GM23338 (cell line): Measurements from ENCODE around the gene HSD17B2. TPM values are rescaled to one million over a fixed set of nuclear protein-coding genes. Genes with fewer than 3 reads are reported as not detected.

ENCODE experiments used
- ATAC-seq: fragments of 200-7000 bp; cut with Tn5 transposase; 3 replicates; pipeline ENCODE4 v1.9.1; 2020
- DNase-seq: peaks from one replicate; pipeline ENCODE4 v3.0.0-alpha.2; 2015; ENCODE audit warnings: low spot score
- H2AFZ ChIP-seq: fragments of 200-600 bp; sonication (generic); 2 replicates; pipeline ENCODE4 v1.8.0; 2016; ENCODE audit warnings: antibody characterized with exemption, mild to moderate bottlenecking, moderate library complexity
- H3F3A ChIP-seq: fragments of 200-600 bp; sonication (generic); replicated peaks from 2 replicates; pipeline ENCODE4 v1.8.0; 2017; ENCODE audit warnings: antibody characterized with exemption, mixed run types, low read depth
- H3K27ac ChIP-seq: fragments of 200-600 bp; sonication (generic); 2 replicates; pipeline ENCODE4 v1.6.1; 2016; ENCODE audit warnings: low read depth
- H3K27me3 ChIP-seq: fragments of 200-600 bp; sonication (generic); 2 replicates; pipeline ENCODE4 v1.8.0; 2016; ENCODE audit warnings: mild to moderate bottlenecking, mixed run types, moderate library complexity; ENCODE audit not compliant: insufficient read depth
- H3K36me3 ChIP-seq: fragments of 200-600 bp; sonication (generic); 2 replicates; pipeline ENCODE4 v1.8.0; 2016; ENCODE audit warnings: mild to moderate bottlenecking; ENCODE audit not compliant: insufficient read depth
- H3K4me1 ChIP-seq: fragments of 200-600 bp; sonication (generic); 2 replicates; pipeline ENCODE4 v1.8.0; 2016; ENCODE audit warnings: mild to moderate bottlenecking, moderate library complexity; ENCODE audit not compliant: insufficient read depth
- H3K4me2 ChIP-seq: fragments of 200-600 bp; sonication (generic); 2 replicates; pipeline ENCODE4 v1.7.1; 2017; ENCODE audit warnings: mixed run types
- H3K4me3 ChIP-seq: fragments of 200-600 bp; sonication (generic); 2 replicates; pipeline ENCODE4 v1.6.1; 2016; ENCODE audit warnings: mixed run types
- H3K79me2 ChIP-seq: fragments of 200-600 bp; sonication (generic); replicated peaks from 2 replicates; pipeline ENCODE4 v1.8.0; 2017; ENCODE audit warnings: mild to moderate bottlenecking; ENCODE audit not compliant: insufficient read depth
- H3K9me2 ChIP-seq: fragments of 200-600 bp; sonication (generic); 2 replicates; pipeline ENCODE4 v1.8.0; 2017; ENCODE audit not compliant: insufficient read depth
- H4K20me1 ChIP-seq: fragments of 200-600 bp; sonication (generic); replicated peaks from 2 replicates; pipeline ENCODE4 v1.8.0; 2017; ENCODE audit warnings: mild to moderate bottlenecking; ENCODE audit not compliant: insufficient read depth
- H3K27ac Mint-ChIP-seq: 2 replicates; pipeline ENCODE4 v1.8.0; 2020; ENCODE audit warnings: inconsistent platforms, mild to moderate bottlenecking, moderate library complexity, mixed read lengths
- H3K27me3 Mint-ChIP-seq: 3 replicates; pipeline ENCODE4 v1.8.0; 2022; ENCODE audit warnings: low read depth, mild to moderate bottlenecking, moderate library complexity, mixed read lengths, inconsistent platforms; ENCODE audit not compliant: insufficient read depth, poor library complexity
- H3K36me3 Mint-ChIP-seq: 3 replicates; pipeline ENCODE4 v1.8.0; 2021; ENCODE audit warnings: low read depth, mild to moderate bottlenecking, inconsistent platforms, moderate library complexity, mixed read lengths
- H3K4me1 Mint-ChIP-seq: 3 replicates; pipeline ENCODE4 v1.8.0; 2020; ENCODE audit warnings: mild to moderate bottlenecking, inconsistent platforms, mixed read lengths
- H3K4me3 Mint-ChIP-seq: 3 replicates; pipeline ENCODE4 v1.8.0; 2021; ENCODE audit warnings: moderate library complexity, mild to moderate bottlenecking, inconsistent platforms, mixed read lengths
- H3K9me3 Mint-ChIP-seq: 3 replicates; pipeline ENCODE4 v1.8.0; 2020; ENCODE audit warnings: moderate library complexity, mild to moderate bottlenecking, inconsistent platforms, mixed read lengths
- CTCF ChIP-seq, 2 experiments: fragments of 200-600 bp in 1 of 2; sonication (generic) in 1 of 2; conservative IDR thresholded peaks; 2 replicates each; pipeline versions ENCODE4 v1.5.1 to v1.6.1; 2016 to 2017; ENCODE audit warnings: antibody characterized with exemption in 2 of 2, low read depth in 2 of 2, mild to moderate bottlenecking in 2 of 2, moderate library complexity in 1 of 2
- EZH2 ChIP-seq: fragments of 200-600 bp; sonication (generic); IDR thresholded peaks from one replicate; pipeline ENCODE4 v1.8.0; 2017; ENCODE audit warnings: antibody characterized with exemption, mild to moderate bottlenecking, low read depth; ENCODE audit not compliant: unreplicated experiment
- POLR2AphosphoS5 ChIP-seq: IDR thresholded peaks from 2 replicates; pipeline ENCODE4 v1.6.1; 2016; ENCODE audit warnings: antibody characterized with exemption, low read depth
- REST ChIP-seq: IDR thresholded peaks from one replicate; pipeline ENCODE4 v1.6.1; 2018; ENCODE audit warnings: antibody characterized with exemption; ENCODE audit not compliant: unreplicated experiment
- STAT1 ChIP-seq: IDR thresholded peaks from one replicate; pipeline ENCODE4 v1.6.1; 2016; ENCODE audit warnings: antibody characterized with exemption; ENCODE audit not compliant: unreplicated experiment
- polyA plus RNA-seq: library from polyadenylated mRNA; unstranded; fragments of >200 nt; fragmentation: Nextera tagmentation; extraction: Ambion mirVana; gene quantifications from 2 replicates; pipeline ENCODE4 v1.2.1, GENCODE V29; 2016
- total RNA-seq: library from RNA; depleted of rRNA; stranded (reverse); fragments of >200 nt; shearing (Covaris generic); gene quantifications from 2 replicates; pipeline ENCODE4 v1.2.3, GENCODE V29; 2014

HSD17B2 gene
- total and polyA plus RNA-seq, 2 experiments from 2014 or later: 0.29 TPM; not detected in 1

GRCh38 chr16:82004601-82005000, 30.5 kb upstream of the HSD17B2 start (continued):
- no peak for TF ChIP-seq REST
- no peak for TF ChIP-seq CTCF (conservative IDR thresholded peaks at IDR 0.05; ENCODE audit: low read depth in 2 of 2)
- no peak for TF ChIP-seq POLR2AphosphoS5
- TF ChIP-seq EZH2: no peak

GRCh38 chr16:82005027-82005830, 29.8 kb upstream of the HSD17B2 start:
- Mint-ChIP-seq H3K9me3 (peaks cover 28% of the 10 kb centered on the region), H3K4me1 (peaks cover 10% of the 10 kb centered on the region; the same call in 2 of the 3 replicates), H3K27ac (no peak overlapping the region), H3K4me3 (no peak overlapping the region), H3K36me3 (peaks cover 22% of the 10 kb centered on the region; the same call in 2 of the 3 replicates), H3K27me3 (no peaks in the 10 kb centered on the region)
- Histone ChIP-seq H2AFZ (peak overlapping the region; percentile 23; the same call in 1 of the 2 replicates), H4K20me1 (no peaks in the 10 kb centered on the region), H3F3A (no peaks in the 10 kb centered on the region), H3K27me3 (no peaks in the 10 kb centered on the region), H3K36me3 (no peaks in the 10 kb centered on the region; the same call in 1 of the 2 replicates), H3K27ac (no peak overlapping the region), H3K4me3 (no peak overlapping the region), H3K4me2 (no peak overlapping the region), H3K79me2 (no peaks in the 10 kb centered on the region), H3K4me1 (0 out of 2 replicates have a peak, but pooled peaks cover 5% of the 10 kb centered on the region), H3K9me2 (no peaks in the 10 kb centered on the region)
- no peak for ATAC-seq
- DNase-seq: no peak
- TF ChIP-seq STAT1 (no peak), POLR2AphosphoS5 (no peak), REST (no peak), CTCF (conservative IDR thresholded peaks at IDR 0.05; ENCODE audit: low read depth in 2 of 2) (no peak), EZH2 (no peak)
